ENCODE results near the gene ZSCAN5A.
"Not testable (repeated sequence)": the region's sequence is repeated elsewhere in the genome, so short reads cannot be mapped to it uniquely, and the experiment has no call there.

Gene ZSCAN5A

GRCh38 chr19:56176881-56177280, 137.8 kb downstream of the ZSCAN5A start:
- CTCF ChIA-PET: interaction anchor here (0.7 to 2.0 kb wide), 4 partner anchors 29 to 111 kb away, joined by 3 to 7 read pairs (median 6); no protein-coding TSS in a partner anchor
- DNase-seq (ENCODE audit: extremely low spot score): no peak
- POLR2A ChIA-PET: no interaction called here
- no peak for TF ChIP-seq CTCF (IDR thresholded peaks at IDR 0.05; ENCODE audit: control extremely low read depth, extremely low read depth, low read depth, missing control alignments)

- DNase-seq (ENCODE audit: extremely low spot score); POLR2A ChIA-PET: not testable (repeated sequence)
- CTCF ChIA-PET: interaction anchor here (1.5 to 2.2 kb wide), 3 partner anchors 16 to 110 kb away, joined by 6 to 7 read pairs (median 7); no protein-coding TSS in a partner anchor
These were observed 138.3 kb downstream of the ZSCAN5A start for GRCh38 chr19:56176310-56176709.

GRCh38 chr19:56175861-56176307, 138.8 kb downstream of the ZSCAN5A start, which contains the start of gene GALP:
Gene GALP, plus strand, starts transcription at chr19:56176008. Its CDS starts 1,101 bp downstream, at chr19:56177109.
- CTCF ChIA-PET: interaction anchor here (0.7 to 2.2 kb wide), 4 partner anchors 9 to 109 kb away, joined by 3 to 7 read pairs (median 6); no protein-coding TSS in a partner anchor
- POLR2A ChIA-PET; DNase-seq (ENCODE audit: extremely low spot score): not testable (repeated sequence)

GRCh38 chr19:56174550-56174949, 140.1 kb downstream of the ZSCAN5A start:
- DNase-seq (ENCODE audit: extremely low spot score): no peak
- TF ChIP-seq CTCF (IDR thresholded peaks at IDR 0.05; ENCODE audit: control extremely low read depth, extremely low read depth, low read depth, missing control alignments): no peak
- POLR2A ChIA-PET: no interaction called here
- CTCF ChIA-PET: interaction anchor here (1.3 to 2.2 kb wide), 4 partner anchors 14 to 95 kb away, joined by 3 to 8 read pairs (median 6); no protein-coding TSS in a partner anchor

GRCh38 chr19:56174086-56174485, 140.6 kb downstream of the ZSCAN5A start:
- no peak for TF ChIP-seq CTCF (IDR thresholded peaks at IDR 0.05; ENCODE audit: control extremely low read depth, extremely low read depth, low read depth, missing control alignments)
- ChIA-PET CTCF (interaction anchor here (1.3 to 2.2 kb wide), 4 partner anchors 13 to 95 kb away, joined by 3 to 8 read pairs (median 6); no protein-coding TSS in a partner anchor), POLR2A (no interaction called here)

More at GRCh38 chr19:56174086-56174485, 140.6 kb downstream of the ZSCAN5A start:
- no peak for DNase-seq (ENCODE audit: extremely low spot score)
